Right lung (tissue), 5 donors: ENCODE results near the gene CLDN5. TPM values are rescaled to one million over a fixed set of nuclear protein-coding genes. Genes with fewer than 3 reads are reported as not detected.

Experiments
- DNase-seq, 2 donors: peaks; one replicate each; pipeline ENCODE4 v3.0.0-alpha.2; 2013
- polyA plus RNA-seq, 5 donors: library from polyadenylated mRNA; unstranded; fragments of 120-200 nt; gene quantifications; one replicate each; pipeline versions ENCODE4 v1.2.1 to v1.2.3, GENCODE V29; 2013; ENCODE audit warnings: inconsistent platforms in 1 of 5, low replicate concordance in 1 of 5; ENCODE audit not compliant: insufficient read length in 5 of 5, insufficient read depth in 1 of 5

Gene CLDN5
- polyA plus RNA-seq, 5 donors = 40.8 to 111 (median 60.9) TPM

DNA sequence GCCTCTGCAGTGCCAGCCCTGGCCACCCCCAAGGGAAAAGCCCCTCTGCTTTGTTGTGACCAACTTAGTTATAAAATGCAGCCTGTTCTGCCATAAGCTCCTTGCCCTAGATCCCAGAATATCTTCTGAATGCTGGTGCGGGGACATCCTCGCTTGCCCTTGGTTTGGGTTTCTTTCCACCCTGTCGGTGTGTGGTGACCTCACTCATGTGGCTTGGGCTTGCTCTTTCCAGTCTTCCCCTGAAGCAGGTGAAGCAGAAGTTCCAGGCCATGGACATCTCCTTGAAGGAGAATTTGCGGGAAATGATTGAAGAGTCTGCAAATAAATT, 16.7 kb downstream of the CLDN5 start:
- DNase-seq = no peak

GRCh38 chr22:19506212-19506611, 18.0 kb downstream of the CLDN5 start:
- DNase-seq = no peak

- no peak for DNase-seq
Observed at GRCh38 chr22:19505735-19506126, 18.5 kb downstream of the CLDN5 start.

DNA sequence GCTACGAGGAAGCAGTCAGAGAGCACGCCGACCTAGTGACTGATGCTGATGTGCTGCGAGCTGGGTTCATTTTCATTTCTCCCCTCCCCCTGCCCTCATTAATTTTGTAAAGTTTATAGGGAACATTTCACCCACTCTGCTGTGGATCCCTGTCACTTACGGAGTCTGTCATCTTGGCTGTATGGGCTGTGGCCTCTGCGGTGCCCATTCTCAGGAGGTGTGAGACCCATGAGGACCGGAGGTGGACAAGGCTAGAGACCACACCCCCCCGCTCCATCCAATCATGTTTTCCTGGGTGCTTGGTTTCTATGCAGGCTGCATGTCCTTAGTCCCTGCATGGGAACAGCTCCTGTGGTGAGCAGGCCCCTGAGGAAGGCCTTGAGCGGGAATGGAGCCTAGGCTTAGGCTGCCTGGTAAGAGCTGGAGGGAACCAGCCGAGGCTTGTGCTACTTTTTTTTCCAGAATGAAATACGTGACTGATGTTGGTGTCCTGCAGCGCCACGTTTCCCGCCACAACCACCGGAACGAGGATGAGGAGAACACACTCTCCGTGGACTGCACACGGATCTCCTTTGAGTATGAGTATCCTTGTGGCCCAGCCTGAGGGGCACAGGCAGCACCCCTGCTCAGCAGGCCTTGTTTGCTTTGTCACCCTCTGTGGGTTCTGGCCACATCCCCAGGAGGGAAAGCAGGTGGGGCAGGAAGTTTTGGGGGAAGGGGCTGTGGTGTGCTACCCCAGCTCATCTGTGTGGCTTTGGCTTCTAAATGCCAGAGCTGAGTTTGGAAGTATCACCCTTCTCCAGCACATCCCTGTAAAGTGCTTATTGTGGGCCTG, 19.1 kb downstream of the CLDN5 start:
- no peak for DNase-seq

- no peak for DNase-seq
Observed at GRCh38 chr22:19503869-19504268, 20.3 kb downstream of the CLDN5 start.

DNA sequence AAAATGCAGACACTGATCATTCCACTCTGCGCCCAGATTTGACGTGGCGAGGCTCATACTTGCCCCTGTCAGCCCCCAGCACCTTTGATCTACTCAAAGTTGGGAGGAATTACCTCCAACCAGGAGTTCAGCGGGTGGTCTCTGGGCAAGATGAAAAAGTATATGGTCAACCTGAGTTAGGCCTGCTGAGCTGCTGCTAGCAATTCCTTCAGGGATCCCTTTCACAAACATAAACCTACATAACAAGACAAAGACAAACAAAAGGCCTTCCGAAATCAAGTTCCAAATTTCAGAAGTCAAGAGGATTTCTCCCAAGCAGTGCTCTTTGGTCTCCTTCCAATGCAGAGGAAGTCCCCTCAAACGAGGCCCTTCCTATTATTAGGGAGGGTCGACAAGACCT, 20.8 kb downstream of the CLDN5 start:
- DNase-seq = no peak

DNA sequence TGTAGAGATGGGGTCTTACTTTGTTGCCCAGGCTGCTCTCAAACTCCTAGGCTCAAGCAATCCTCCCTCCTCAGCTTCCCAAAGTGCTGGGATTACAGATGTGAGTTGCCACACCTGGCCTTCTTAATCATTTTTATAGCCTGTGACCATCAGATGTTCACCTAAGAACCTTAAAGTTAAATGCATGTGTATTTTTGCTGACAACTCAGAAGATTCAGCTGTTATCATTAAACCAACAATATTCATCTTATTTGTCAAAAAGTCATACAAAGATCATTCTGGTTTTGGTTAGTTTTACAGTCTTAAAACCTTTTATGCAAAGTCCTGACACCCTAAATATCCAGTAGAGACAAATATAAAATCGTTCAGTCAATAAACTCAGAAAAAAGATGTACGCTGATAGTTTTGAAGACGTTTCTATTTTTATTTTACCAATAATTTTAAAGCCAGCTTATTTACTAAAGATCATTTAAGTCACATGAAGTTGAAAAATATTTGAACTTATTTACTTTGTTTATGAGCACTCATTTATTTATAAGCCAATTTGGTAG, 22.2 kb downstream of the CLDN5 start:
- DNase-seq = no peak

- no peak for DNase-seq
Observed at GRCh38 chr22:19499880-19500242, 24.3 kb downstream of the CLDN5 start.

DNA sequence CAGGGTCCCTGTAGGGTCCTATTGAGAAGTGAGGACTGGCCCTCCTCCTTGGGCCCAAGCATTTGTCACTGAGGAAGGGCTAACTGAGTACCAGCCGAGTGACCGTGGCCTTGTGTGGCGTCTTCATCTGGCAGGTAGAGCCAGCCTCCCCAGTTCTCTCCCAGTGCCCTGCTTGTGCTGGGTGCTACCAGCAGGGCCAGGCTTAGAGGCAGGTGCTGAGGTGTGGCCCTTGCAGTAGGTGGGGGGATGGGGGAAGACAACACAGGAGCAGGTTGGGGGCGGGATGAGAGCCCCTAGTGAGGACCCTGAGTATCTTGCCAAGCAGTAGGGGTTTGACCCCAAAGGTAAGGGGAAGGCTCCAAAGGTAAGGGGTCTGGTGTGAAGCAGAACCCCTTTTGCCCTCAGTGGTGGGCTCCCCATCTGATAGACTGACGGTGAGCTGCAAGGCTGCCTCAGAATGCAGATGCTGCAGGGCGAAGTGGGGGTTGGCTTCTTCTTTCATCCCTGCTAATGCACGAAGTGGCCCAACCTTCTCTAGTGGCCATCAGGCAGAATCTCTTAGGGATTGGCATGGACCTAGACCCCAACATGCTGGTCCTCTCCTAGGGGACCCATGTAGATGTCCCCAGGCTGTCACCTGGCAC, 24.9 kb downstream of the CLDN5 start:
- DNase-seq = no peak

GRCh38 chr22:19498866-19499190, 25.4 kb downstream of the CLDN5 start:
- DNase-seq = no peak

GRCh38 chr22:19498154-19498865, 25.9 kb downstream of the CLDN5 start:
- DNase-seq = no peak

GRCh38 chr22:19497245-19497644, 27.0 kb downstream of the CLDN5 start:
- no peak for DNase-seq

- no peak for DNase-seq
Observed at GRCh38 chr22:19496324-19496630, 27.9 kb downstream of the CLDN5 start.

GRCh38 chr22:19495562-19496323, 28.5 kb downstream of the CLDN5 start:
- DNase-seq = no peak

GRCh38 chr22:19494676-19495173, 29.5 kb downstream of the CLDN5 start:
- no peak for DNase-seq

DNA sequence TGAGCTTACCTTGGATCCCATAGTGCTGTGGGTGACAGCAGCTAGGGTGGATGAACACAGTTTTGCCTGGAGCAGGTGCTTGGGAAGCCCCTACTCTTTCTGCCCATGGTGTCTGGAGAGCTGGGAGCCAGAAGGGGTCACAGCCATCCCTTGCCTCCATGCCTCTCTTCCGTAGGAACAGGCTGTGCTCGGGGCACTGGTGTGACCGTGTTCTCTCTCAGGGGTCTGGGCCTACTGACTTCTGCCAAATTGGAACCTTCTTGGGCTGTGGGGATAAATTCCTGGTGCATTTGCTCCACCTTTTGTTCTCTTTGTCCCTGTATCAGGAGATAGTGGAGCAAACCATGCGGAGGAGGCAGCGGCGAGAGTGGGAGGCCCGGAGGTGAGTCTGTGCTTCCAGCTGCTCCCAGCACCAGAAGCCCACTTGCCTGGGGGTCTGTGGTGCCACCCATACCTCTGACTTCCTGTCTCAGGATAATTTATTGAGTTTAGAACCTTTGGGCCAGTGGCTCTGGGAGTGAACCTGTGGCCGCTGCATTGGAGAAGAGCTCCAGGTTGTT, 30.1 kb downstream of the CLDN5 start:
- no peak for DNase-seq

- no peak for DNase-seq
Observed at GRCh38 chr22:19492504-19493174, 31.6 kb downstream of the CLDN5 start.

- no peak for DNase-seq
Observed at GRCh38 chr22:19490628-19491230, 33.5 kb downstream of the CLDN5 start.

DNA sequence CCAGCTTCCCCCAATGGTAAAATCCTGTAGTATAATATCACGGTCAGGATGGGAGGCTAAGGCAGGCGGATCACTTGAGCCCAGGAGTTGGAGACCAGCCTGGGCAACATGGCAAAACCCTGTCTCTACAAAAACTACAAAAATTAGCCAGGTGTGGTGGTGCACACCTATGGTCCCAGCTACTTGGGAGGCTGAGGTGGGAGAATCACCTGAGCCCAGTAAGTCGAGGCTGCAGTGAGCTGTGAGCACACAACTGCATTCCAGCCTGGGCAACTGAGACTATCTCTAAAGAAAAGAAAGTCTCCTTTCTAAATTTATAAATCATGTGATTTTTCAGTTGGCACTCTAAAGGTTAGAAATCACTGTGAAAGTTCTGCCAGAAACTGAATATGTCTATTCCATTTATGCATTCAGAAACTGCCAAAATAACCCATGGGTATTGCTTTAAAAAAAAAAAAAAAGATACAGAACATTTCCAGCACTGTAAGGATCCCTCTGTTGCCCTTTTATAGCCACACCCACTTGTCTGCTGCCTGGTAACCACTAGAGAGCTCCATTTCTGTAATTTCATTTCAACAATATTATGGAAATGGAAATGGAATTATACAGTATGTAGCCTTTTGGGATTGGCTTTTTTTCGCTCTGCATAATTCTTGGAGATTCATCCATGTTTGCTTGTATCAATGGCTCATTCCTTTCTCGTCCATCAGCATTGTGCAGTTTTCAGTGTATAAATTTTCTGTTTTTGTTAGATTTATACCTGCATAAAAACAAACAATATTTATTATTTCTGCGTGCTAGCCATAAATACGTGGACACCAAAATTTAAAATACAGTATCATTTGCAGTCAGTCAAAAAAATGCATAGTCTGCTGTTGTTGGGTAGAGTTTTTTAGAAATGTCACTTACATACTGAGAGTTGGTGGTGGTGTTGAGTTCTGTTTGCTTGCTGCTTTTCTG, 35.0 kb downstream of the CLDN5 start:
- DNase-seq = no peak

- DNase-seq = no peak
Observed at GRCh38 chr22:19488285-19488684, 35.9 kb downstream of the CLDN5 start.
